Psoas muscle (tissue), 8 donors: ENCODE measurements around the gene SH2D1A. TPM values are rescaled to one million over a fixed set of nuclear protein-coding genes. Genes with fewer than 3 reads are reported as not detected.
"Not testable (repeated sequence)": the region's sequence is repeated elsewhere in the genome, so short reads cannot be mapped to it uniquely, and the experiment has no call there.

Experiments
- ATAC-seq, 4 donors: fragments of 200-7000 bp; cut with Tn5 transposase; one replicate each; pipeline ENCODE4 v1.9.1; 2020; ENCODE audit warnings: moderate library complexity in 3 of 4, mild to moderate bottlenecking in 2 of 4
- DNase-seq, 2 donors: peaks; one replicate each; pipeline ENCODE4 v3.0.0-alpha.2; 2020
- H3K27ac ChIP-seq: fragments of 200-600 bp; one replicate; pipeline ENCODE4 v1.8.0; 2022
- H3K27me3 ChIP-seq, 3 donors: fragments of 200-600 bp in 1 of 3; one replicate each; pipeline versions ENCODE4 v1.6.1 to v1.8.0; 2013 to 2022; ENCODE audit warnings: low read length in 2 of 3, mild to moderate bottlenecking in 2 of 3, moderate library complexity in 1 of 3; ENCODE audit not compliant: insufficient read depth in 3 of 3
- H3K36me3 ChIP-seq, 2 donors: fragments of 200-600 bp in 1 of 2; one replicate each; pipeline versions ENCODE4 v1.6.1 to v1.8.0; 2013 to 2022; ENCODE audit warnings: low read depth in 1 of 2, mild to moderate bottlenecking in 1 of 2, moderate library complexity in 1 of 2; ENCODE audit not compliant: insufficient read depth in 1 of 2
- H3K4me1 ChIP-seq: fragments of 200-600 bp; one replicate; pipeline ENCODE4 v1.8.0; 2022
- H3K4me3 ChIP-seq: fragments of 200-600 bp; one replicate; pipeline ENCODE4 v1.8.0; 2022; ENCODE audit warnings: mild to moderate bottlenecking
- H3K9me3 ChIP-seq: fragments of 200-600 bp; one replicate; pipeline ENCODE4 v1.8.0; 2022
- WGBS, 3 donors: extraction: QIAGEN DNeasy Blood & Tissue Kit; methylation state at CpG; one replicate each; pipeline versions ENCODE4 v1.1.6 to v1.1.7; 2013; 5-methylcytosine and 5-hydroxymethylcytosine counted together
- intact Hi-C, 2 donors: fragments of 100-400 bp; cut with DNase I; formaldehyde crosslinking; loops; one replicate each; pipeline versions ENCODE4 v1.11.0 to v1.14.2; 2022
- long read RNA-seq, 2 donors: library from polyadenylated mRNA; unstranded; transcript quantifications; one replicate each; pipeline ENCODE4 v2.0.0, GENCODE V29; 2021
- polyA plus RNA-seq, 3 donors: library from polyadenylated mRNA; stranded (reverse); fragments of 200-250 nt; gene quantifications; one replicate each; pipeline ENCODE4 v1.2.3, GENCODE V29; 2013
- total RNA-seq, 4 donors: library from RNA; stranded (reverse); fragmentation: NEBNext Ultra II Directional in 2 of 4; extraction: Animal tissue kit (Norgen Biotek cat#: 25700) in 2 of 4; gene quantifications; one replicate each; pipeline versions ENCODE4 v1.2.1 to v1.2.4, GENCODE V29; 2021 to 2023
- TF ChIP-seq, protein P1 (sequence below): fragments of 200-600 bp; IDR thresholded peaks from one replicate; pipeline ENCODE4 v1.8.0; 2022; ENCODE audit warnings: antibody characterized with exemption
- donor health status: healthy with polysubstance abuse.
- donor health status: DM: no; HTN: no; CAD: no; lungs with moderate emphysema.
- donor health status: Bipolar disorder and iron deficiency.
- donor health status: healthy.
- donor health status: DM: yes; HTN: yes; CAD: no.
- donor health status: DM: no; HTN: no; CAD: no.
- donor health status: DM: no; HTN: no; CAD: no.
- donor health status: DM: yes; HTN: yes; CAD: no.

The SH2D1A gene
- total RNA-seq (under 1 TPM in 2 of 4 donors, not detected in 2; 0.15 to 0.45 TPM), polyA plus RNA-seq (under 1 TPM in 1 of 3 donors, not detected in 2; 0.05 TPM)
- long read RNA-seq, donor 1 = 0 reads
- long read RNA-seq, donor 2 = 0 reads

DNA sequence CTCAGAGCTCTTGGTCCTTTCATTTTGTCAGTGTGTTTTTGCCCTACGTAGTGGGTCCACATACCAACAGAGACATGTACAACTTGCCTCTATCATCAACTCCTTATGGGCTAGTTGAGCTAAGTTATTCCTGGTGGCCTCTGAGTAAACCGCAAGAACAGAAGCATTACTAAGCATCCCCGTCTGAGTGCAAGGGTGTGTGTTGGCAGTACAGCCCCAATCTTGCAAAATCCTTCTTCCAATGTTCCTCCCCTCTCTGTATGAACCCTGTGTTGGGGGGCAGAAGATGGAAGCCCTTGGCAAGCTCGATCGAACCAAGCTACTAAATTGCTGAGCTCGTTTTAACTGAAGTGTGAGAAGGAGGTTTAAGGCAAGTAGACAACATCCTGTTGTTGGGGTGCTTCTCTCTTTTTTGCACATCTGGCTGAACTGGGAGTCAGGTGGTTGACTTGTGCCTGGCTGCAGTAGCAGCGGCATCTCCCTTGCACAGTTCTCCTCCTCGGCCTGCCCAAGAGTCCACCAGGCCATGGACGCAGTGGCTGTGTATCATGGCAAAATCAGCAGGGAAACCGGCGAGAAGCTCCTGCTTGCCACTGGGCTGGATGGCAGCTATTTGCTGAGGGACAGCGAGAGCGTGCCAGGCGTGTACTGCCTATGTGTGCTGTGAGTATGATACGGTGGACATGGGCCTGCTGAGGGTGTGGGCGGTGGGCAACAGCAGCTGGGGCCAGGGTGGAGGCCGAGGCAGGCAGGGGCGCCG, at the start of gene SH2D1A:
TSS of gene SH2D1A (plus strand) at position 447 of the 760 bp plus-strand sequence. CDS start at position 527, 80 bp downstream.
- DNase-seq (no peak), ATAC-seq (no peak)
- Histone ChIP-seq H3K9me3 (no peaks in the 10 kb centered on the region), H3K4me1 (no peaks in the 10 kb centered on the region), H3K27ac (no peak within 1 kb of the TSS), H3K36me3 (no peaks in the 10 kb centered on the region), H3K4me3 (no peak within 1 kb of the TSS), H3K27me3 (peaks cover 0 to 4% (median 0%) of the 10 kb centered on the region in 3 donors)
- intact Hi-C loops = no loop called here
- TF ChIP-seq, protein P1, sequence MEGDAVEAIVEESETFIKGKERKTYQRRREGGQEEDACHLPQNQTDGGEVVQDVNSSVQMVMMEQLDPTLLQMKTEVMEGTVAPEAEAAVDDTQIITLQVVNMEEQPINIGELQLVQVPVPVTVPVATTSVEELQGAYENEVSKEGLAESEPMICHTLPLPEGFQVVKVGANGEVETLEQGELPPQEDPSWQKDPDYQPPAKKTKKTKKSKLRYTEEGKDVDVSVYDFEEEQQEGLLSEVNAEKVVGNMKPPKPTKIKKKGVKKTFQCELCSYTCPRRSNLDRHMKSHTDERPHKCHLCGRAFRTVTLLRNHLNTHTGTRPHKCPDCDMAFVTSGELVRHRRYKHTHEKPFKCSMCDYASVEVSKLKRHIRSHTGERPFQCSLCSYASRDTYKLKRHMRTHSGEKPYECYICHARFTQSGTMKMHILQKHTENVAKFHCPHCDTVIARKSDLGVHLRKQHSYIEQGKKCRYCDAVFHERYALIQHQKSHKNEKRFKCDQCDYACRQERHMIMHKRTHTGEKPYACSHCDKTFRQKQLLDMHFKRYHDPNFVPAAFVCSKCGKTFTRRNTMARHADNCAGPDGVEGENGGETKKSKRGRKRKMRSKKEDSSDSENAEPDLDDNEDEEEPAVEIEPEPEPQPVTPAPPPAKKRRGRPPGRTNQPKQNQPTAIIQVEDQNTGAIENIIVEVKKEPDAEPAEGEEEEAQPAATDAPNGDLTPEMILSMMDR = no peak
- whole genome bisulfite sequencing, 3 donors = 84 to 94% (median 87%) methylated on average over 16 to 19 of the region's 19 CpGs

DNA sequence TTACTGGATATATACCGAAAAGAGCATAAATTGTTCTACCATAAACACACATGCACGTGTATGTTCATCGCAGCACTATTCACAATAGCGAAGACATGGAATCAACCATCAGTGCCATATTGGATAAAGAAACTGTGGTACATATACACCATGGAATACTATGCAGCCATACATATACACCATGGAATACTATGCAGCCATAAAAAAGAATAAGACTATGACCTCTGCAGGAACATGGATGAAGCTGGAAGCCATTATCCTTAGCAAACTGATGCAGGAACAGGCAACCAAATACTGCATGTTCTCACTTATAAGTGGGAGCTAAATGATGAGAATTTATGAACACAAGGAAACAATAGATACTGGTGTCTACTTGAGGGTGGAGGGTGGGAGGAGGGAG, 47.0 kb upstream of the SH2D1A start:
- not testable (repeated sequence) for H3K4me3 ChIP-seq, ATAC-seq, DNase-seq, H3K27ac ChIP-seq, H3K9me3 ChIP-seq, H3K36me3 ChIP-seq, H3K27me3 ChIP-seq, H3K4me1 ChIP-seq
- WGBS, 3 donors = 95 to 98% (median 96%) methylated on average over 4 of the region's 4 CpGs
- intact Hi-C loops = loop anchor here in 1 of 2 donors (10.0 kb wide), 1 partner anchor 65 kb away; no protein-coding TSS in a partner anchor

DNA sequence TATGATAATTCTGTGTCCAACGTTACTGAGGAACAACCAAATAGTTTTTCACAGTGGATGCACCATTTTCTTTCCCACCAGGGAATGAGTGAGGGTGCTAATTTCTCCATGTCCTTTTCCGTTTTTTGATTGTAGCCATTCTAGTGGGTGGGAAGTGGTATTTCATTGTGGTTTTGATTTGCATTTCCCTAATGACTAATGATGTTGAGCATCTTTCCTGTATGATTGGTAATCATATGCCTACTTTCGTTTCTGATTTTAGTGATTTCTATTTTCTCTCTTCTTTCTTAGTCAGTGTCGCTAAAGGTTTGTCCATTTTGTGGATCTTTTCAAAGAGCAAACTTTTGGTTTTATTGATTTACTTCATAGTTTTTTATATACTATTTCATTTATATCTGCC, 46.0 kb upstream of the SH2D1A start:
- H3K4me3 ChIP-seq = no peak overlapping the region
- DNase-seq = no peak
- intact Hi-C loops = no loop called here
- no peaks in the 10 kb centered on the region for H3K27me3 ChIP-seq
- H3K4me1 ChIP-seq = no peaks in the 10 kb centered on the region
- TF ChIP-seq, protein P1 = no peak
- peaks cover 6% of the 10 kb centered on the region for H3K9me3 ChIP-seq
- no peak for ATAC-seq
- H3K27ac ChIP-seq = no peak overlapping the region
- H3K36me3 ChIP-seq = no peaks in the 10 kb centered on the region
- WGBS, 3 donors = 64 to 84% (median 79%) methylated on average over 4 of the region's 4 CpGs

DNA sequence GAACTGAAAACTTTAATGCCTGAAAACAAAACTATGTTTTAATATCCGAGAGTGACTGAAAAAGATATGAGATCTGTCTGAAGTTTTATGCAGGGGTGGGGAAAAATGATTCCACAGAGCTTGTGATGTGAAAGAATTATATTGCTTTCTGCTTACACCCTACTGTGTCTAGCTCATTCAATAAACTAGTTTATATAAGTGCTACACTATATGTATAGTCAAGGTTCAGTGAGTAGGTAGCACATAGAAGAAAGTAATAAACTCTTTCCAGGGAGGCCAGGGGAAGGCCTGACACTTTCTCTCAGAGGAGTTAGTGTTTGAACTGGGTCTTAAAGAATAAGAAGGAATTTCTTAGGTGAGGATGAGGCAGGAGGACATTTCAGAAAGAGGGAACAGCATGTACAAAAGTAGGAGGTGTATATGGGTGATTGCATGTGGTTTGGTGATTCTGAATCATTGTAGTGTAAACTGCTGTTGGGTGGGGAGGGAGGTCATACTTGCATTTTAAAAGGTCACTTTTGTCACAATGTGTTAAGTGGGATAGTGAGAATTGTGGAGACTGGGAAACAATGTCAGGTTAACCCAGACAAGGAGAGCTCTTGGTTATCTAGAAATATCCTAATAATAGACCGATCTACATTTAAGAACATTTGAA, 39.0 kb upstream of the SH2D1A start:
- no peaks in the 10 kb centered on the region for H3K4me1 ChIP-seq
- TF ChIP-seq, protein P1 = no peak
- H3K27ac ChIP-seq = no peak overlapping the region
- H3K36me3 ChIP-seq = no peaks in the 10 kb centered on the region
- no peaks in the 10 kb centered on the region for H3K9me3 ChIP-seq
- H3K27me3 ChIP-seq = no peaks in the 10 kb centered on the region
- ATAC-seq (no peak), DNase-seq (no peak)
- intact Hi-C loops = no loop called here
- WGBS, 3 donors = 70 to 92% (median 83%) methylated on average over 2 of the region's 2 CpGs
- no peak overlapping the region for H3K4me3 ChIP-seq

DNA sequence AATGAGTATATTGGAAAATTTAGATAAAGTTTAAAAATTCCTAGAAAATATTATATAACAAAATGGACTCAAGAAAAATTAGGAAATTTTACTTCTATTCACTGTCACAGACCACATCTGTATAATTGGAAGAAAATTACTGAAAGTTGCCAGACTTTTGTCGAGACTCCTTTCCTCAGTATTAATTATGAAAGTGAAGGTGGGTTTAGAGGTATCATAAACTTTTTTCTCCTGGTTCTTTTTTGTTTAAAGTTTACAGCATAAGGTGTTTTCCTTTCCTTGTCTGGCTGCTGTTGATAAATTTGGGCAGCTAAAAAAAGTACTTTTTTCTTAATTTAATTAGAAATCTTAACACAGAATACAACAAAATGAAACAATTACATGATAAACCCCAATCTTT, 20.6 kb upstream of the SH2D1A start:
- TF ChIP-seq, protein P1 = no peak
- intact Hi-C loops = no loop called here
- DNase-seq (no peak), ATAC-seq (no peak)
- 74 to 87% (median 83%) methylated on average over 1 of the region's 1 CpG for WGBS, 3 donors
- no peaks in the 10 kb centered on the region for H3K9me3 ChIP-seq
- H3K36me3 ChIP-seq = no peaks in the 10 kb centered on the region
- no peaks in the 10 kb centered on the region for H3K4me1 ChIP-seq
- H3K27me3 ChIP-seq = no peaks in the 10 kb centered on the region
- H3K27ac ChIP-seq = no peak overlapping the region
- H3K4me3 ChIP-seq = no peak overlapping the region
